Measurements from ENCODE around the gene FBXO15.

FBXO15 gene

GRCh38 chr18:74069178-74070050 lies 78.2 kb downstream of the FBXO15 start:
- DNase-seq (ENCODE audit: low read depth) = no peak
- H3K4me3 ChIP-seq (ENCODE audit: low read depth, low read length) = no peak overlapping the region

- no peak overlapping the region for H3K4me3 ChIP-seq (ENCODE audit: low read depth, low read length)
- no peak for DNase-seq (ENCODE audit: low read depth)
Measured at GRCh38 chr18:74068296-74068695, 79.3 kb downstream of the FBXO15 start.

- DNase-seq (ENCODE audit: low read depth) = no peak
- H3K4me3 ChIP-seq (ENCODE audit: low read depth, low read length) = no peak overlapping the region
Measured at GRCh38 chr18:74066018-74066417, 81.6 kb downstream of the FBXO15 start.

GRCh38 chr18:74065366-74065765 lies 82.3 kb downstream of the FBXO15 start:
- DNase-seq (ENCODE audit: low read depth) = no peak
- no peak overlapping the region for H3K4me3 ChIP-seq (ENCODE audit: low read depth, low read length)

- no peak overlapping the region for H3K4me3 ChIP-seq (ENCODE audit: low read depth, low read length)
- DNase-seq (ENCODE audit: low read depth) = no peak
Measured at GRCh38 chr18:74064510-74064909, 83.1 kb downstream of the FBXO15 start.

- no peak for DNase-seq (ENCODE audit: low read depth)
- no peak overlapping the region for H3K4me3 ChIP-seq (ENCODE audit: low read depth, low read length)
Measured at GRCh38 chr18:74063557-74063956, 84.1 kb downstream of the FBXO15 start.

- H3K4me3 ChIP-seq (ENCODE audit: low read depth, low read length) = no peak overlapping the region
- DNase-seq (ENCODE audit: low read depth) = no peak
Measured at GRCh38 chr18:74063023-74063422, 84.6 kb downstream of the FBXO15 start.

GRCh38 chr18:74062037-74062436 lies 85.6 kb downstream of the FBXO15 start:
- H3K4me3 ChIP-seq (ENCODE audit: low read depth, low read length) = no peak overlapping the region
- no peak for DNase-seq (ENCODE audit: low read depth)

GRCh38 chr18:74060579-74060978 lies 87.1 kb downstream of the FBXO15 start:
- DNase-seq (ENCODE audit: low read depth) = no peak
- no peak overlapping the region for H3K4me3 ChIP-seq (ENCODE audit: low read depth, low read length)

GRCh38 chr18:74050807-74051206 lies 96.8 kb downstream of the FBXO15 start:
- DNase-seq (ENCODE audit: low read depth) = no peak

GRCh38 chr18:74040459-74041332 lies 106.9 kb downstream of the FBXO15 start:
- DNase-seq (ENCODE audit: low read depth) = no peak
- no peak overlapping the region for H3K4me3 ChIP-seq (ENCODE audit: low read depth, low read length)

More at GRCh38 chr18:74050807-74051206, 96.8 kb downstream of the FBXO15 start:
- H3K4me3 ChIP-seq (ENCODE audit: low read depth, low read length) = no peak overlapping the region

- DNase-seq (ENCODE audit: low read depth) = no peak
- H3K4me3 ChIP-seq (ENCODE audit: low read depth, low read length) = no peak overlapping the region
Measured at GRCh38 chr18:74040008-74040407, 107.6 kb downstream of the FBXO15 start.

- DNase-seq (ENCODE audit: low read depth) = no peak
- H3K4me3 ChIP-seq (ENCODE audit: low read depth, low read length) = no peak overlapping the region
Measured at GRCh38 chr18:74029161-74029560, 118.5 kb downstream of the FBXO15 start.

All from skeletal muscle cell (primary cell).